ENCODE measurements around the gene F2RL2.

Gene F2RL2

GRCh38 chr5:76586531-76586930, 36.7 kb downstream of the F2RL2 start:
- Mint-ChIP-seq H3K4me3 (no peak overlapping the region), H3K36me3 (no peaks in the 10 kb centered on the region), H3K27ac (no peak overlapping the region), H3K9me3 (no peaks in the 10 kb centered on the region), H3K27me3 (no peaks in the 10 kb centered on the region), H3K4me1 (no peaks in the 10 kb centered on the region)
- DNase-seq (ENCODE audit: low spot score in 2 of 2), result no peak
- no peak for ATAC-seq (ENCODE audit: low read depth)

- Mint-ChIP-seq H3K27ac (no peak overlapping the region), H3K27me3 (no peaks in the 10 kb centered on the region), H3K4me1 (no peaks in the 10 kb centered on the region), H3K9me3 (no peaks in the 10 kb centered on the region), H3K36me3 (no peaks in the 10 kb centered on the region), H3K4me3 (no peak overlapping the region)
- ATAC-seq (ENCODE audit: low read depth) (no peak), DNase-seq (ENCODE audit: low spot score in 2 of 2) (no peak)
Measured at GRCh38 chr5:76585783-76586217, 37.4 kb downstream of the F2RL2 start.

- H3K36me3 Mint-ChIP-seq, result no peaks in the 10 kb centered on the region
- H3K4me3 Mint-ChIP-seq, result no peak overlapping the region
- no peaks in the 10 kb centered on the region for H3K4me1 Mint-ChIP-seq
- no peaks in the 10 kb centered on the region for H3K27me3 Mint-ChIP-seq
- ATAC-seq (ENCODE audit: low read depth) (no peak), DNase-seq (ENCODE audit: low spot score in 2 of 2) (no peak)
- H3K27ac Mint-ChIP-seq, result no peak overlapping the region
- H3K9me3 Mint-ChIP-seq, result no peaks in the 10 kb centered on the region
Measured at GRCh38 chr5:76583163-76584047, 39.8 kb downstream of the F2RL2 start.

- no peaks in the 10 kb centered on the region for H3K36me3 Mint-ChIP-seq
- no peak overlapping the region for H3K27ac Mint-ChIP-seq
- H3K9me3 Mint-ChIP-seq, result no peaks in the 10 kb centered on the region
- no peaks in the 10 kb centered on the region for H3K4me1 Mint-ChIP-seq
- no peaks in the 10 kb centered on the region for H3K27me3 Mint-ChIP-seq
- DNase-seq (ENCODE audit: low spot score in 2 of 2), result no peak
- H3K4me3 Mint-ChIP-seq, result no peak overlapping the region
- ATAC-seq (ENCODE audit: low read depth), result peak; percentile 80
Measured at GRCh38 chr5:76582230-76583162, 40.7 kb downstream of the F2RL2 start.

- no peak for DNase-seq (ENCODE audit: low spot score in 2 of 2)
- Mint-ChIP-seq H3K27me3 (no peaks in the 10 kb centered on the region), H3K4me3 (no peak overlapping the region), H3K9me3 (no peaks in the 10 kb centered on the region), H3K4me1 (no peaks in the 10 kb centered on the region), H3K27ac (no peak overlapping the region), H3K36me3 (no peaks in the 10 kb centered on the region)
- ATAC-seq (ENCODE audit: low read depth), result no peak
Measured at GRCh38 chr5:76580981-76581380, 42.2 kb downstream of the F2RL2 start.

- no peak for ATAC-seq (ENCODE audit: low read depth)
- DNase-seq (ENCODE audit: low spot score in 2 of 2), result no peak
- no peaks in the 10 kb centered on the region for H3K9me3 Mint-ChIP-seq
- no peak overlapping the region for H3K4me3 Mint-ChIP-seq
- no peaks in the 10 kb centered on the region for H3K27me3 Mint-ChIP-seq
- no peaks in the 10 kb centered on the region for H3K4me1 Mint-ChIP-seq
- no peak overlapping the region for H3K27ac Mint-ChIP-seq
- H3K36me3 Mint-ChIP-seq, result no peaks in the 10 kb centered on the region
Measured at GRCh38 chr5:76579166-76579937, 43.9 kb downstream of the F2RL2 start.

GRCh38 chr5:76576996-76577395, 46.2 kb downstream of the F2RL2 start:
- H3K27ac Mint-ChIP-seq, result no peak overlapping the region
- no peaks in the 10 kb centered on the region for H3K27me3 Mint-ChIP-seq
- ATAC-seq (ENCODE audit: low read depth) (no peak), DNase-seq (ENCODE audit: low spot score in 2 of 2) (no peak)
- no peak overlapping the region for H3K4me3 Mint-ChIP-seq
- no peaks in the 10 kb centered on the region for H3K36me3 Mint-ChIP-seq
- H3K4me1 Mint-ChIP-seq, result no peaks in the 10 kb centered on the region
- no peaks in the 10 kb centered on the region for H3K9me3 Mint-ChIP-seq

GRCh38 chr5:76576450-76576849, 46.8 kb downstream of the F2RL2 start:
- Mint-ChIP-seq H3K27me3 (no peaks in the 10 kb centered on the region), H3K27ac (no peak overlapping the region), H3K4me1 (peaks cover 3% of the 10 kb centered on the region), H3K36me3 (no peaks in the 10 kb centered on the region), H3K9me3 (no peaks in the 10 kb centered on the region), H3K4me3 (no peak overlapping the region)
- DNase-seq (ENCODE audit: low spot score in 2 of 2) (no peak), ATAC-seq (ENCODE audit: low read depth) (no peak)

- no peak for ATAC-seq (ENCODE audit: low read depth)
- Mint-ChIP-seq H3K27me3 (no peaks in the 10 kb centered on the region), H3K9me3 (no peaks in the 10 kb centered on the region), H3K27ac (no peak overlapping the region), H3K36me3 (peaks cover 2% of the 10 kb centered on the region), H3K4me3 (no peak overlapping the region), H3K4me1 (peaks cover 3% of the 10 kb centered on the region)
- DNase-seq (ENCODE audit: low spot score in 2 of 2), result no peak
Measured at GRCh38 chr5:76571559-76571958, 51.6 kb downstream of the F2RL2 start.

- Mint-ChIP-seq H3K4me3 (no peak overlapping the region), H3K9me3 (no peaks in the 10 kb centered on the region), H3K4me1 (peaks cover 3% of the 10 kb centered on the region), H3K36me3 (peaks cover 2% of the 10 kb centered on the region), H3K27me3 (no peaks in the 10 kb centered on the region), H3K27ac (no peak overlapping the region)
- no peak for DNase-seq (ENCODE audit: low spot score in 2 of 2)
- no peak for ATAC-seq (ENCODE audit: low read depth)
Measured at GRCh38 chr5:76570153-76570552, 53.0 kb downstream of the F2RL2 start.
